Neural crest cell (in vitro differentiated cells): ENCODE results near the gene ZNF22. TPM values are rescaled to one million over a fixed set of nuclear protein-coding genes. Genes with fewer than 3 reads are reported as not detected.
A peak's percentile ranks its signal among the peaks of the same experiment; 100 is the strongest.

Source experiments
- DNase-seq: peaks from one replicate; pipeline ENCODE4 v3.0.0; 2021; ENCODE audit warnings: low read depth, mixed read lengths, low spot score
- H3K27ac Mint-ChIP-seq: one replicate; pipeline ENCODE4 v1.8.0; 2021; ENCODE audit warnings: mild to moderate bottlenecking, mixed read lengths; ENCODE audit not compliant: unreplicated experiment
- H3K27me3 Mint-ChIP-seq: 2 replicates; pipeline ENCODE4 v1.8.0; 2021; ENCODE audit warnings: low read depth, mild to moderate bottlenecking, mixed read lengths
- H3K36me3 Mint-ChIP-seq: 2 replicates; pipeline ENCODE4 v1.8.0; 2021; ENCODE audit warnings: low read depth, mild to moderate bottlenecking, mixed read lengths
- H3K4me1 Mint-ChIP-seq: 2 replicates; pipeline ENCODE4 v1.8.0; 2021; ENCODE audit warnings: mixed read lengths
- H3K4me3 Mint-ChIP-seq: one replicate; pipeline ENCODE4 v1.8.0; 2021; ENCODE audit warnings: mild to moderate bottlenecking, mixed read lengths
- H3K9me3 Mint-ChIP-seq: 2 replicates; pipeline ENCODE4 v1.8.0; 2021; ENCODE audit warnings: mixed read lengths
- total RNA-seq: library from RNA; stranded (reverse); gene quantifications from 2 replicates; pipeline ENCODE4 v1.2.1, GENCODE V29; 2021
- TF ChIP-seq, protein P1 (sequence below): fragments of 200-600 bp; sonication (generic); conservative IDR thresholded peaks from 2 replicates; pipeline ENCODE4 v1.5.0; 2021; ENCODE audit warnings: antibody characterized with exemption, mild to moderate bottlenecking

The ZNF22 gene
- total RNA-seq, 1 donor from 2014 or later = 51.0 TPM

DNA sequence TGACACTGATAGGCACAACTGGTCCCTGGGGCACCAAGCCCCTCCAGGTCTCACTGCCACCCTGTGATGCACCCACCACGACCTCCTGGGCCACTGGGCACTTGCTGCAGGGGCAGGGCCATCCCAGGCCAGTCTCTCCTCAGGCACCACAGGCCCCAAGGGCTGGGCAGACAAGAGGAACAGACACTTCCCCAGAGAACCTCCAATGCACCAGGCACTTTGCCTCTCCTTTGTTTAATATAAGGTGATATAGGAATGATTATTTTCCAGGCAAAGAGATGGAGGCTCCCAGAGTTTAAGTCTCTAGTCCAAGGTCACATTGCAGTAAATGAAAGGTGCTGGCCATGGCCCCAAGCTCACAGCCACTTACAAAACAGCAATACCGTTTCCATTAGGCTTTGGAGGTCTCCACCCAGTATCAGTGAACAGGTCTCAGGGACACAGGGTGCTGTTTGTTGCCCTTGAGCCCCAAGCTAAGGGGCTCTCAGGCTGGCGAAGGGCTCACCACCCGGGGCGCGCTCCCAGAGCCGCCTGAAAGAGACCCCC, 26.6 kb upstream of the ZNF22 start:
- H3K4me3 Mint-ChIP-seq = no peak overlapping the region
- DNase-seq = no peak
- peaks cover 5% of the 10 kb centered on the region for H3K36me3 Mint-ChIP-seq
- H3K4me1 Mint-ChIP-seq = peaks cover 39% of the 10 kb centered on the region
- H3K9me3 Mint-ChIP-seq = no peaks in the 10 kb centered on the region
- TF ChIP-seq, protein P1, sequence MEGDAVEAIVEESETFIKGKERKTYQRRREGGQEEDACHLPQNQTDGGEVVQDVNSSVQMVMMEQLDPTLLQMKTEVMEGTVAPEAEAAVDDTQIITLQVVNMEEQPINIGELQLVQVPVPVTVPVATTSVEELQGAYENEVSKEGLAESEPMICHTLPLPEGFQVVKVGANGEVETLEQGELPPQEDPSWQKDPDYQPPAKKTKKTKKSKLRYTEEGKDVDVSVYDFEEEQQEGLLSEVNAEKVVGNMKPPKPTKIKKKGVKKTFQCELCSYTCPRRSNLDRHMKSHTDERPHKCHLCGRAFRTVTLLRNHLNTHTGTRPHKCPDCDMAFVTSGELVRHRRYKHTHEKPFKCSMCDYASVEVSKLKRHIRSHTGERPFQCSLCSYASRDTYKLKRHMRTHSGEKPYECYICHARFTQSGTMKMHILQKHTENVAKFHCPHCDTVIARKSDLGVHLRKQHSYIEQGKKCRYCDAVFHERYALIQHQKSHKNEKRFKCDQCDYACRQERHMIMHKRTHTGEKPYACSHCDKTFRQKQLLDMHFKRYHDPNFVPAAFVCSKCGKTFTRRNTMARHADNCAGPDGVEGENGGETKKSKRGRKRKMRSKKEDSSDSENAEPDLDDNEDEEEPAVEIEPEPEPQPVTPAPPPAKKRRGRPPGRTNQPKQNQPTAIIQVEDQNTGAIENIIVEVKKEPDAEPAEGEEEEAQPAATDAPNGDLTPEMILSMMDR = no peak
- peak overlapping the region; percentile 83 for H3K27ac Mint-ChIP-seq
- H3K27me3 Mint-ChIP-seq = no peaks in the 10 kb centered on the region

DNA sequence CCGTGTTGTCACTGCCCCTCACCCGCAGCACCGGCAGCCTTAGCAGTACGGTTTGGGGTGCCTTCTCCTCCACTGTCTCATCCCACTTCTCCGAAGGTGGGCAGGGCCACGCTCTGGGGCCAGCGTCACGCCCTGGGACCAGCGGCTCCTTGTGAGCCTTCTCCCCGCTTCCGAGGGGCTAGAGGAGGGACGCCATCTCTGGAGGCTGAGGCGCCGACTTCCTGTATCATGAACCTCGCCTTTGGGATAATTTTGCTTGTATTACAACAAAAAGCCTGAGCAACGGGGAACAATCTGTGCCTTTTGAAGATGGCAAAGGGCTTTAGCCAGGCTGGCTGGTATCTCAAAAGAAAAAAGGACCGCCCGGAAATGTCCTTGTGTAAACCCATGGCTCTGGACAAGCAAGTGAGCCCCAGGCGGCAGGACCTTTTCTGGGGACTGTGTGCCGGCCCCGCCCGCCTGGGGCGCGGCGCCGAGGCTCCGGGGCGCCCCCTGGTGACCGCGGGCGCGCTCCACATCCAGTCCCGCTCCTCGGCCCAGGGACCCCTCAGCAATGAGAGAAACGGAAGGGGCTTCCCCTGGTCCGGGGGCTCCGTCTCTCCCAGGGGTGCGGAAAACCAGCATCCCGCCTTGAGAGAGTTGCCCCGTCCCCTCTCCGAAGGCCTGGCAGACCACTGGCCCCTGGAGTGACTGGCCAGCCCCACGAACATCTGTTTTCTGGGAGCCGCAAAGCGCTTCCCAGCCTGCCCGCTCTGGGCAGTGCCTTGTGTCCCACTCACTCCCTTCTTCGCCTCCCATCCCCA, 25.9 kb upstream of the ZNF22 start:
- no peaks in the 10 kb centered on the region for H3K9me3 Mint-ChIP-seq
- DNase-seq = peak; percentile 70
- H3K4me1 Mint-ChIP-seq = peaks cover 43% of the 10 kb centered on the region
- peak overlapping the region; percentile 77 for H3K4me3 Mint-ChIP-seq
- H3K27ac Mint-ChIP-seq = peak overlapping the region; percentile 83
- TF ChIP-seq, protein P1 = peak; percentile 93
- H3K27me3 Mint-ChIP-seq = no peaks in the 10 kb centered on the region
- peaks cover 5% of the 10 kb centered on the region for H3K36me3 Mint-ChIP-seq

DNA sequence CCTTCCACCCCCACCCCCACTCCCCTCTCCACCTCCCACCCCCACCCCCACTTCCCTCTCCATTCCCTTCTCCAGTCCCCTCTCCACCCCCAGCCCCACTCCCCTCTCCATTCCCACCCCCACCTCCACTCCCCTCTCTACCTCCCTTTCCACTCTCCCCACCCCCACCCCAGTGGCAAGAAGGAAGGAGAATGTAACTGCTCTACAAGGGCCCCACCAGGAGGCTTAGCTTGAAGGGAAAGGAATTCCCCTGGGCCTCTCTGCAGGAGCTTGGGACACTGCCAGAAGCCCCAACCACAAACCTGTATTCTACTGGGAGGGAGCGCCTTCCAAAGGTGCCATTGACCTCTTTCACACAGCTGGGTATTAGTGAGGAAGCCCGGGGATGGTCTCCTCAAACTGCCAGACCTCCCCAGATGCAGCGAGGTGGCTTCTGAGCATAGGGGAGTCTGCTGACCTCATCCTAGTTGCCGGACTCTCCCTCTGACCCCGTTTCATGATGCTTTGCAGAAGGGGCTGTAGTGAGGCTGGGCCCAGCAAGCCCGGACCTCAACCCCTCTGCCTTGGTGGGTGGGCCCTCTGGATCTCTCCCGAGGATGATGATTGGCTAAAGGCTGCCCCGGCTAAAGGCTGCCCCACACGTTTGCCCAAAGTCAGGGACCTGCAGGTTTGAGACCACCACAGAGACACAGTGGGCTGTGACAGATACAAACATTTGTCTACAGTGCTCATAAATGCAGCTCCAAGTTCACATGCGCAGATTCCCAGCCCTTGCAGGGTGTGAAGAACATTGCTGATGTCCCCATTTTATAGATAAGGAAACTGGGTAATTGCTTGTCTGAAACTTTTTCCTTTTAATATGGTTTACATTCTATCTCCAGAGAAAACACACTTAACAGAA, 25.0 kb upstream of the ZNF22 start:
- Mint-ChIP-seq H3K9me3 (no peaks in the 10 kb centered on the region), H3K36me3 (peaks cover 3% of the 10 kb centered on the region), H3K27me3 (no peaks in the 10 kb centered on the region), H3K4me1 (peaks cover 51% of the 10 kb centered on the region), H3K27ac (no peak overlapping the region), H3K4me3 (peak overlapping the region; percentile 55)
- TF ChIP-seq, protein P1 = no peak
- no peak for DNase-seq

DNA sequence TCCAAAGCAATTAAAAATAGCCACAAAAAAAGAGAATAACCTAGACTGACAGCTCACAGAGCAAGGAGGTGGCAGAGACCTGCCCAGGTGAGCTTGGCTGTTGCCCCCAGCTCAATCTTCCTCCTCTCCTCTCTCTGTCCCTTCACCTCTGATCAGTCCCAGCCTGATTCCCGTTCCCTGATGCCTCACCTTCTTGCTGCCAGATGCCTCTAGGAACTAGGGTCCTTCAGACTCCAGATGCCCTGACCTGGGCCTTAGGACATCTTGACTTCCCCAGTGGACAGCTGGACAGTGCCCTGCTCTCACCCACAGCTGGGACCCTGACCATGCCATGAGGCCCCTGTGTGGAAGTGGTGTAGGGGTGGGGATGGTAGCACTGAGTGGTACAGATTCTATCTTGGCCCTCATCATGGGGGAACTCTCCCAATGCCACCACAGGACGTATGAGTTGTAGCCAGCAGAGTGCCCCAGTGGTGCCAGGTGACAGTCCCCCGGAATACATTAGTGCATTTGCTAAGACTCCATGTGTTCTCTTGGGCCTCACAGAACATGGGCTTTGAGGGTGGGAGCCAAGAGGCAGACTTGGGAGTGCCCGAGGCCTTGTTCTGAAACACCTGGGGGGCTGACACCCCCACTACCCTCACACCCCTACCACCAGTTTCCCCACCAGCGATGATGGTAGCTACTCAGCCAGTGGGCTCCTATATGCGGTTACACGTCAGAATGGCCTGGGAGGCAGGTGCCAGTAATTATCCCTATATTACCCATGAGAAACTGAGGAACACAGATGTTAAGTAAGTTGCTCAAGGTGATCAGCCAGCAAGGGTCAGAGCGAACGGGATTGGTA, 24.1 kb upstream of the ZNF22 start:
- H3K4me1 Mint-ChIP-seq = peaks cover 60% of the 10 kb centered on the region
- peak overlapping the region; percentile 27 for H3K27ac Mint-ChIP-seq
- H3K27me3 Mint-ChIP-seq = no peaks in the 10 kb centered on the region
- no peak overlapping the region for H3K4me3 Mint-ChIP-seq
- TF ChIP-seq, protein P1 = no peak
- DNase-seq = no peak
- no peaks in the 10 kb centered on the region for H3K9me3 Mint-ChIP-seq
- H3K36me3 Mint-ChIP-seq = no peaks in the 10 kb centered on the region
